Measurements from ENCODE around the gene HOXC10. TPM values are rescaled to one million over a fixed set of nuclear protein-coding genes. Genes with fewer than 3 reads are reported as not detected.

The HOXC10 gene
- total RNA-seq, 1 donor from 2014 or later: not detected

- intact Hi-C loops (cut with micrococcal nuclease): loop anchor here (5.0 kb wide), 2 partner anchors 36 to 44 kb away; partner anchors contain the start of genes HOXC12 and HOXC5
Measured at GRCh38 chr12:53987787-53988230, 2.9 kb downstream of the HOXC10 start.

GRCh38 chr12:53988541-53989226 lies 3.7 kb downstream of the HOXC10 start:
- intact Hi-C loops (cut with micrococcal nuclease): loop anchor here (1.0 to 5.0 kb wide), 3 partner anchors 36 to 287 kb away; partner anchors contain the start of genes HOXC12 and HOXC5

GRCh38 chr12:53989227-53990113 lies 4.5 kb downstream of the HOXC10 start:
- intact Hi-C loops (cut with micrococcal nuclease): loop anchor here (1.0 to 5.0 kb wide), 3 partner anchors 37 to 288 kb away; partner anchors contain the start of genes HOXC12 and HOXC5

- intact Hi-C loops (cut with micrococcal nuclease): no loop called here
Measured at GRCh38 chr12:53990311-53991076, 5.5 kb downstream of the HOXC10 start.

- intact Hi-C loops (cut with micrococcal nuclease): no loop called here
Measured at GRCh38 chr12:53991077-53991460, 6.1 kb downstream of the HOXC10 start.

- intact Hi-C loops (cut with micrococcal nuclease): no loop called here
Measured at GRCh38 chr12:53992377-53992889, 7.5 kb downstream of the HOXC10 start.

- intact Hi-C loops (cut with micrococcal nuclease): loop anchor here (1.0 to 2.0 kb wide), 2 partner anchors 7 to 13 kb away; no protein-coding TSS in a partner anchor
Measured at GRCh38 chr12:53993162-53994008, 8.4 kb downstream of the HOXC10 start.

- intact Hi-C loops (cut with micrococcal nuclease): loop anchor here (1.0 to 2.0 kb wide), 2 partner anchors 8 to 13 kb away; no protein-coding TSS in a partner anchor
Measured at GRCh38 chr12:53994009-53994263, 9.0 kb downstream of the HOXC10 start.

- intact Hi-C loops (cut with micrococcal nuclease): loop anchor here (1.0 to 5.0 kb wide), 3 partner anchors 8 to 32 kb away; no protein-coding TSS in a partner anchor
Measured at GRCh38 chr12:53994264-53995001, 9.5 kb downstream of the HOXC10 start.

- intact Hi-C loops (cut with micrococcal nuclease): loop anchor here (2.0 to 5.0 kb wide), 2 partner anchors 14 to 33 kb away; no protein-coding TSS in a partner anchor
Measured at GRCh38 chr12:53995002-53995377, 10.0 kb downstream of the HOXC10 start.

GRCh38 chr12:53995378-53996239 lies 10.7 kb downstream of the HOXC10 start:
- intact Hi-C loops (cut with micrococcal nuclease): loop anchor here (2.0 to 5.0 kb wide), 2 partner anchors 15 to 33 kb away; no protein-coding TSS in a partner anchor

- intact Hi-C loops (cut with micrococcal nuclease): loop anchor here (5.0 kb wide), 1 partner anchor 34 kb away; no protein-coding TSS in a partner anchor
Measured at GRCh38 chr12:53996240-53997203, 11.6 kb downstream of the HOXC10 start.

- intact Hi-C loops (cut with micrococcal nuclease): loop anchor here (5.0 kb wide), 1 partner anchor 35 kb away; no protein-coding TSS in a partner anchor
Measured at GRCh38 chr12:53997204-53998109, 12.5 kb downstream of the HOXC10 start.

- intact Hi-C loops (cut with micrococcal nuclease): loop anchor here (5.0 kb wide), 1 partner anchor 36 kb away; no protein-coding TSS in a partner anchor
Measured at GRCh38 chr12:53998110-53998899, 13.4 kb downstream of the HOXC10 start.

- intact Hi-C loops (cut with micrococcal nuclease): loop anchor here (5.0 kb wide), 1 partner anchor 37 kb away; no protein-coding TSS in a partner anchor
Measured at GRCh38 chr12:53998900-53999236, 13.9 kb downstream of the HOXC10 start.
